Right cardiac atrium (tissue), 5 donors: ENCODE data around the gene ITGAV. TPM values are rescaled to one million over a fixed set of nuclear protein-coding genes. Genes with fewer than 3 reads are reported as not detected.

ENCODE experiments used
- ATAC-seq, 2 donors: fragments of 200-7000 bp; cut with Tn5 transposase; one replicate each; pipeline versions ENCODE4 v1.8.0 to v1.9.1; 2020; ENCODE audit warnings: moderate library complexity in 2 of 2, mild to moderate bottlenecking in 1 of 2
- DNase-seq, 3 donors: peaks; one replicate each; pipeline ENCODE4 v3.0.0-alpha.2; 2020
- H3K27ac ChIP-seq: one replicate; pipeline ENCODE4 v1.5.1; 2013; ENCODE audit warnings: mild to moderate bottlenecking, low read length, control low read depth, moderate library complexity
- H3K27me3 ChIP-seq: one replicate; pipeline ENCODE4 v1.6.1; 2013; ENCODE audit not compliant: control insufficient read depth, insufficient read depth
- H3K4me1 ChIP-seq: one replicate; pipeline ENCODE4 v1.6.1; 2013; ENCODE audit warnings: low read length; ENCODE audit not compliant: control insufficient read depth, insufficient read depth
- H3K4me3 ChIP-seq: one replicate; pipeline ENCODE4 v1.5.1; 2013; ENCODE audit warnings: low read length, control low read depth
- H3K9me3 ChIP-seq: one replicate; pipeline ENCODE4 v1.6.1; 2013; ENCODE audit warnings: low read length; ENCODE audit not compliant: control insufficient read depth
- WGBS: extraction: QIAGEN DNeasy Blood & Tissue Kit; methylation state at CpG from one replicate; pipeline ENCODE4 v1.1.7; 2013; 5-methylcytosine and 5-hydroxymethylcytosine counted together
- intact Hi-C, 4 donors: fragments of 100-400 bp; cut with DNase I; formaldehyde crosslinking; loops; one replicate each; pipeline versions ENCODE4 v1.11.0 to v1.14.0; 2022 to 2023
- polyA plus RNA-seq: library from polyadenylated mRNA; stranded (reverse); fragments of 200-250 nt; gene quantifications from one replicate; pipeline ENCODE4 v1.2.3, GENCODE V29; 2013
- total RNA-seq, 4 donors: library from RNA; stranded (reverse); fragmentation: NEBNext Ultra II Directional; extraction: Animal tissue kit (Norgen Biotek cat#: 25700); gene quantifications; one replicate each; pipeline ENCODE4 v1.2.1, GENCODE V29; 2021
- donor health status: healthy with polysubstance abuse.
- donor health status: DM: no; HTN: yes; CAD: no.
- donor health status: DM: no; HTN: no; CAD: no.
- donor health status: DM: no; HTN: yes; CAD: no; lungs with severe emphysema.
- donor health status: DM: yes; HTN: yes; CAD: no.

The ITGAV gene
- total and polyA plus RNA-seq, 5 donors = 37.3 to 135 (median 121) TPM

- H3K27ac ChIP-seq = no peak overlapping the region
- peaks cover 4% of the 10 kb centered on the region for H3K4me1 ChIP-seq
- H3K27me3 ChIP-seq = no peaks in the 10 kb centered on the region
- 62% methylated on average over 2 of the region's 2 CpGs for whole genome bisulfite sequencing
- intact Hi-C loops = no loop called here
- no peaks in the 10 kb centered on the region for H3K9me3 ChIP-seq
- ATAC-seq = no peak
- no peak for DNase-seq
- no peak overlapping the region for H3K4me3 ChIP-seq
These were observed 22.9 kb downstream of the ITGAV start for GRCh38 chr2:186612555-186613440.

- DNase-seq = no peak
- no peak for ATAC-seq
- WGBS = 91% methylated on average over 2 of the region's 2 CpGs
- Histone ChIP-seq H3K9me3 (no peaks in the 10 kb centered on the region), H3K27ac (no peak overlapping the region), H3K27me3 (no peaks in the 10 kb centered on the region), H3K4me1 (peaks cover 5% of the 10 kb centered on the region), H3K4me3 (no peak overlapping the region)
- intact Hi-C loops = no loop called here
These were observed 24.5 kb downstream of the ITGAV start for GRCh38 chr2:186614373-186614772.

- peaks cover 3% of the 10 kb centered on the region for H3K4me1 ChIP-seq
- no peaks in the 10 kb centered on the region for H3K27me3 ChIP-seq
- ATAC-seq = peak; percentile 51 to 81
- H3K9me3 ChIP-seq = no peaks in the 10 kb centered on the region
- H3K27ac ChIP-seq = no peak overlapping the region
- DNase-seq = no peak
- 28% methylated on average over 4 of the region's 4 CpGs for WGBS
- intact Hi-C loops = no loop called here
- H3K4me3 ChIP-seq = no peak overlapping the region
These were observed 27.3 kb downstream of the ITGAV start for GRCh38 chr2:186617148-186617547.

GRCh38 chr2:186617771-186618170, 27.9 kb downstream of the ITGAV start:
- ATAC-seq (peak; percentile 40 to 57), DNase-seq (no peak)
- intact Hi-C loops = no loop called here
- Histone ChIP-seq H3K4me1 (peaks cover 3% of the 10 kb centered on the region), H3K4me3 (no peak overlapping the region), H3K9me3 (no peaks in the 10 kb centered on the region), H3K27me3 (no peaks in the 10 kb centered on the region), H3K27ac (no peak overlapping the region)
- 23% methylated on average over 1 of the region's 1 CpG for WGBS

GRCh38 chr2:186618696-186619095, 28.8 kb downstream of the ITGAV start:
- no peaks in the 10 kb centered on the region for H3K9me3 ChIP-seq
- no peak overlapping the region for H3K4me3 ChIP-seq
- ATAC-seq (no peak), DNase-seq (no peak)
- H3K27ac ChIP-seq = no peak overlapping the region
- 77% methylated on average over 1 of the region's 1 CpG for WGBS
- peaks cover 3% of the 10 kb centered on the region for H3K4me1 ChIP-seq
- intact Hi-C loops = no loop called here
- no peaks in the 10 kb centered on the region for H3K27me3 ChIP-seq

- 80% methylated on average over 2 of the region's 2 CpGs for WGBS
- ATAC-seq (no peak), DNase-seq (no peak)
- intact Hi-C loops = no loop called here
- Histone ChIP-seq H3K9me3 (no peaks in the 10 kb centered on the region), H3K4me3 (no peak overlapping the region), H3K27ac (no peak overlapping the region), H3K27me3 (no peaks in the 10 kb centered on the region), H3K4me1 (no peaks in the 10 kb centered on the region)
These were observed 33.2 kb downstream of the ITGAV start for GRCh38 chr2:186623084-186623483.

- no peak for DNase-seq
- intact Hi-C loops = no loop called here
These were observed 34.4 kb downstream of the ITGAV start for GRCh38 chr2:186624276-186624675.

GRCh38 chr2:186629250-186629996, 39.6 kb downstream of the ITGAV start:
- DNase-seq (no peak), ATAC-seq (no peak)
- intact Hi-C loops = no loop called here
- no peak overlapping the region for H3K27ac ChIP-seq
- no peaks in the 10 kb centered on the region for H3K4me1 ChIP-seq
- H3K9me3 ChIP-seq = no peaks in the 10 kb centered on the region
- 50% methylated on average over 1 of the region's 1 CpG for WGBS
- no peaks in the 10 kb centered on the region for H3K27me3 ChIP-seq
- H3K4me3 ChIP-seq = no peak overlapping the region

More at GRCh38 chr2:186624276-186624675, 34.4 kb downstream of the ITGAV start:
- Histone ChIP-seq H3K4me3 (no peak overlapping the region), H3K27ac (no peak overlapping the region), H3K4me1 (no peaks in the 10 kb centered on the region), H3K27me3 (no peaks in the 10 kb centered on the region), H3K9me3 (no peaks in the 10 kb centered on the region)
- no peak for ATAC-seq
- WGBS = 95% methylated on average over 3 of the region's 3 CpGs

GRCh38 chr2:186632417-186632816, 42.6 kb downstream of the ITGAV start:
- Histone ChIP-seq H3K9me3 (no peaks in the 10 kb centered on the region), H3K4me3 (no peak overlapping the region), H3K4me1 (no peaks in the 10 kb centered on the region), H3K27me3 (no peaks in the 10 kb centered on the region), H3K27ac (no peak overlapping the region)
- 98% methylated on average over 2 of the region's 2 CpGs for WGBS
- no peak for ATAC-seq
- no peak for DNase-seq
- intact Hi-C loops = no loop called here

GRCh38 chr2:186634701-186635100, 44.8 kb downstream of the ITGAV start:
- no peak for ATAC-seq
- Histone ChIP-seq H3K4me3 (no peak overlapping the region), H3K9me3 (no peaks in the 10 kb centered on the region), H3K4me1 (no peaks in the 10 kb centered on the region), H3K27me3 (no peaks in the 10 kb centered on the region), H3K27ac (no peak overlapping the region)
- DNase-seq = no peak
- intact Hi-C loops = no loop called here

- intact Hi-C loops = no loop called here
- DNase-seq (peak in 1 of 3 donors; percentile 61), ATAC-seq (peak; percentile 13 to 48)
- Histone ChIP-seq H3K9me3 (no peaks in the 10 kb centered on the region), H3K4me3 (no peak overlapping the region), H3K27ac (no peak overlapping the region), H3K4me1 (no peaks in the 10 kb centered on the region), H3K27me3 (no peaks in the 10 kb centered on the region)
- WGBS = 84% methylated on average over 11 of the region's 11 CpGs
These were observed 47.1 kb downstream of the ITGAV start for GRCh38 chr2:186636800-186637496.
